Measurements from ENCODE around the gene NEK6.

Gene NEK6

DNA sequence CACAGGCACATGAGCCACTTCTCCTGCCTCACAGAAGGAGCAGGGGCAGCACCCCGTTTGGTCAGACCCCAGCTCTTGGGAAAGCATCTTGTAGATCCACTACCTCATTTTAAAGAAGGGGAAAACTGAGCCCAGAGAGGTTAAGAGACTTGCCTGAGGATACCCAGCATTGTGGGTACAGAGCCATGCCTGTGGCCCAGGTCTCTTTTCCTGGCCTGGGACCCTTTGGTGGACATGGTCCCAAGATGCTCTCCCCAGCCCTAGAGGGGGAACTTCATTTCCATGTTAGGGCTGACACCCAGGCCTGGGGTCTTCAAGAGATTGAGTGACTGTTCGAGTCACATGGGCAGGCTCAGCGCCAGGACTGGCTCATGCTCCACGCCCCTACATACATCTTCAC is 64.2 kb downstream of the NEK6 start:
- no peak for DNase-seq (ENCODE audit: low read depth)

DNA sequence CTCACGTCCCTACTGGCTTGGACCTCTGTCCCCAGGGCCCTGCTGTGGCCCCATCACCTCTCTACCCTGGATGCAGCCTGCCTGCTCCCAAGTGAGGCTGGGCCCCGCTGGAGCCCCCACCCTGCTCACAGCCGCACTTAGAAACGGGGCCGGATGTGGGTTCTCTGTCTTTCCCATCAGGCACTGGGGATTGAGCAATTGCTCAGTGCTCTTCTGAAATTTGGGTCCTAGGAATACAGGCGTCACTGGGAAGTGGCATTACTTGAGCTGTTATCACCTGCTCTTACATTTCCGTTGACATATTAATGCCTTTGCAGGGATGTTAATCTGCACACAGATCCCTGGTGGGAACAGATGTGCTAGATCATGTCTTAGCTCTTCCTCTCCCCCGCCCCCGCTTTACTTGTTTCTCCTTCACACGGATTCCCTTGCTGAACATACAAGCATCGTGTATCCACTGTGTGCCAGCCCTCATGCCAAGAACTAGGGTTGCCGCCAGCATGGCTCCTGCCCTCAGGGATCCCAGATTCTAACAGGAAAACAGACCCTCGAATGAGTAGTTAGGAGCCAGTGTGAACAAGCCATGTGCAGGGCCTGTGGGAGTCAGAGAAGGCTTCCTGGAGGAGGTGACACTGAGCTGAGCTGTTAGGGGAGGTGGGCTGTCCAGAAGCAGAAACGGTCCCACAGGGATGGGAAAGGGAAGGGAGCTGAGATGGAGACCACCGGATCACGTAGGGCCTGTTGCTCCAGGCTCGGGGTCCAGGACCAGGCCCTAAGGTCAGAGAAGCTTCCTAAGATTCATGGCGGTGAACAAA is 65.1 kb downstream of the NEK6 start:
- no peak for DNase-seq (ENCODE audit: low read depth)

DNA sequence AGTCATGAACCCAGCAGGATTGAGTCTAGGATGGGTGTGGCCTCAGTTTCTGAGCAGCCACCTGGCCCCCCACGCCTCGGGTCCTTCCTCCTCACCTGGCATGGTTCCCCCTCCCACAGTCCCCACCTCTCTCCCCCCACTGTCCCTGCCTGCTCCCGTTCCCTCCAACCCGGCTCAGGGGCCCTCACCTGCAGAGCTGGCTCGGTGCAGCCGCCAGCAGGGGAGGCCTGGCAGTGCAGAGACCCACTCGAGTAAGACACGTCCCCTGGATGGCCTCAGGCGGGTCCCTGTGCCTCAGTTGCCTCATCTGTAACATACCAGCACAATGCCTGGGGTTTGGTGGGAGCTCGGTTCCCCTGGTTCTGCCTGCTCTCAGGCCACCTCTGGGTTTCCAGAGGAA is 66.2 kb downstream of the NEK6 start:
- DNase-seq (ENCODE audit: low read depth) = no peak

DNA sequence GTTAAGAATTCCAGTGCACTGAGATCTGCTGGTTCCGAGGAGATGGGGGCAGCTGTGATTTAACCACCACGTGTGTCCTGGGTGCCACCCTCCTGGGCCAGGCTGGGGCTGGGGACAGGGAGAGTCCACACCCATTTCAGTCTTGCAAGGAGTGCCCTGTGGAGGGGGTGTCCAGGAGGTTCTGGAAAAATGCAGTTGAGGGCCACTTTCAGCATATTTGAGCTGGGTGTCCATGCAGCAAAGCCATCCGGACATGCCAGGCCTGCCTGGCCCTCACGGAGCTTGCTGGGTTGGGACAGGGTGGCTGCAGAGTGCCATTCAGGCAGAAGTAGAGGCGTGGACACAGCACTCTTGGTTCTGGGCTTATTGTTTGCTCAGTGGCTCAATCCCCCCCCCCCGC is 68.1 kb downstream of the NEK6 start:
- DNase-seq (ENCODE audit: low read depth) = no peak

DNA sequence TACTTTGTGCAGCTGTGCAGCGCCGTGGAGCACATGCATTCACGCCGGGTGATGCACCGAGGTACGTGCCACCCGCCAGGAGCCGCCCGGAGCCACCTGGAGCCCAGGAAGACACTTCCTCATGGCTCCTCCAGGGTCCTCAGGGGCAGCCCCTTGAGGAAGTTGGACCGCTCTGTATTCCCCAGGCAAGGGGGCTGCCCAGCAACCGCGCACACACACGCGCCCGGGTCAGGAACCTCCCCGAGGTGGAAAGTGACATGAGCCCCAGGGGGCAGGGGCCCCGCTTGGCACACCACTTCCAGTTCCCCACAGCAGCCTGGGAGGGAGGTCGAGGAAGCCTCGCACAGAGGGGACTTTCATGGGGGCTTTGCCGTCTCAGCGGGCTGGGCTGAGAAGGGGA is 68.6 kb downstream of the NEK6 start:
- DNase-seq (ENCODE audit: low read depth) = no peak

DNA sequence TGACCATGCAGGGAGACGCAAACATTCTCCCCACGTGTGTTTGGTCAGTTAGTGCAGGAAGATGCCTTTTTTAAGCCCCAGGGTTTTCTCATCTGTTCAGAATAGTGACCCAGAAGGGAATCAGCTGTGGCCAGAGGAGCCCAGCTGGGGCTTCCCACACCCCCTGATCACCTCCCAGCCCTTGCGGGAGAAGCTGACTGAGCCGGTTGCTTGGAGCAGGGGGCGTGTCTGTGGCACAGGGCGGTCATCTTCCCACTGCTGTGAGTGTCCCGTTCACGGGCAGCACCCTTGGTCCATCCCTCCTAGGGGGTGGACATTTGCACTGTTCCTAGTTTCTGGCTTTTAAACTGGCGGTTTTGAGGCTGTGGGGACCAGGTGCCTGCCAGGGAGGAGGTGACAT is 69.7 kb downstream of the NEK6 start:
- DNase-seq (ENCODE audit: low read depth) = no peak

DNA sequence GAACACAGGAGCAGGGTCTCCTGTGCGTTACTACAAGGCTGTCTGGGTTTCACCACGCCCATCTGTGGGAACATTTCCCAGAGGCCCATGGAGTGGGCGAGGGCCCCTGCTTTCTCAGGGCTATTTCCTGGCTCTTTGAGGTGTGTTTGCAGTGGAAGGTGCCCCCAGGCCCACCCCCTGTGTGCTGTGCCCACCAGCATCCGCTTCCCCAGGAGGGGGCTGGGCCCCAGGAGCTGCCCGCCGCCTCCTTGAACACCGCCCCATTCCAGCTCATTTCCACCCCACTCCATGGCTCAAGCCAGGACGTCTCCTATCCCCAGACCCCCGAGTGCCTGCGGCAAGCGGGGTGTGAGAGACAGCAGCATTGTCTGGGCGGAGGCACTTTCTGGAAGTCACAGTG is 70.5 kb downstream of the NEK6 start:
- no peak for DNase-seq (ENCODE audit: low read depth)

DNA sequence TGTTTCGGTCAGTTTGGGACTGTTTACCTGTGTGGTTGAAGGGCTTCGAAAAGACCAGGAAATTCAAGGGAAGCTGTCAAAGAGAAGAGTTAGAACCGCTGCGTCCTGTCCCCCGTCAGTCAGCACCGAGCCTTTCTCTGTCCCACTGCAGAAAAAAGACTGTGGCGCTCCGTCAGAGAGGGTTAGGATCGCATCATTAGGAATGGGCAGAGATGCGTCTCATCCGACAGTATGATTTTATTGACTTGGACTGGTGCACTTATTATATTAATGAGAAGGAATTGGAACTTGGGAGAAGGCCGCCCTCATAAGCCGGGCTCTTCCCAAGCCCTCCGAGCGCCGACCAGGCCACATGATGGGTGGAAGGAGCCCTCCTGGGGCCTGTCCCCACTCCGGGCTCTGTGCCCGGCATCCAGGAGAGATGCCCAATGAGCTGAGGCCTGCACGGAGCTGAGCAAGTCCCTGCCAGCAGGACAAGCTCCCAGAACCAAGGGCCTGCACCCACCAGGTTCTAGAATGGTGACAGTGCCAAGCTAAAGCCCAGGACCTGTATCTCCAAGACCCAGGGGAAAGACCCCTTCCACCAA is 71.5 kb downstream of the NEK6 start:
- no peak for DNase-seq (ENCODE audit: low read depth)

DNA sequence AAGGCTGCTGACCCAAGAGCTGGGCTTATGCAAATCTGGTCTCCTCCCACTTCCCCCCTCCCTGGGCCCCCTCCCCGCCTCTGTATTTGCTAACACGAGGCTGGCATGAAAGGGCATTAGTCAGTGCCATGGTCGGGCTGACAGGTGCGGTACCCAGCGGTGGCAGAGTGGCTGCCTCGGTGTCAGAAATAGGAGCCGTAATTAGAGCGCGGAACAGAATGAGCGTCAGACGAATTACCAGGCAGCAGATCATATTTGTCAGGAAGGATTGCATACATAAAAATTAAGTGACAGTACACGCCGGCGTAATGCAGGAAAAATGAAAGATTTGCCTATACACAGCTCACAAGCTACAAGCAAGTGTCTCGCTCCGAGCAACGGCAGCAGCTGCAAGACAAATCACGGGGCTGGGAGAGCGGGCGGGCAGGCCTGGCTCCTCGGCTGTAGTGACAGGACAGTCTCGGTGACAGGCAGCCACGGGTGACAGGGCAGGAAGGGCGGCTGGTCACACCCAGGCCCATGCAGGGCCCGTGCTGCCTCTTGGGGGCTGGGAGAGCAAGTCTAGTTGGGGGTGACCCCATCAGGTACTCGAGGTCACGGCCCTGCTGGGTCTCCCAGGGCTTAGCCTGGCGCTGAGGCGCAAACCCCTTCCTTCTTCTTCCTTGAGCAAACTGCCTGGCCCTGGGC is 72.4 kb downstream of the NEK6 start:
- DNase-seq (ENCODE audit: low read depth) = no peak

DNA sequence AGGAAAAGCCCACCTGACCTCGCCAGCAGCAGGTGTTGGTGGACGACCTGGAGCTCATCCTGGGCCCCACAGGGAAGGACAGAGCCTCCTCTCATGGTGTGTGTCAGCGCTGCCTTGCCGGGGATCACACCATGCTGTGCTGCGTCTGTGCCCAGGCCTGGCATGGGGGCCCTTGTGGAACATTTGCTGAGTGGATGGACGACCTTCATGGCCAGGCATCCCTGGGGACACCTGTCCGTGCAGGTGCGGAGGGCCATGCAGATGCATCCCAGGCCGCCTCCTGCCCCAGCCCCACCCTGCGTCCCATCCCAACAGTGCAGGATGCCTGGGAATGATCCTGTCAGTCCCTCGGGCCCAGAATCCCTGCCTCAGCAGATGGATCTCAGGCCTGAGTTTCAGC is 73.8 kb downstream of the NEK6 start:
- DNase-seq (ENCODE audit: low read depth) = no peak

DNA sequence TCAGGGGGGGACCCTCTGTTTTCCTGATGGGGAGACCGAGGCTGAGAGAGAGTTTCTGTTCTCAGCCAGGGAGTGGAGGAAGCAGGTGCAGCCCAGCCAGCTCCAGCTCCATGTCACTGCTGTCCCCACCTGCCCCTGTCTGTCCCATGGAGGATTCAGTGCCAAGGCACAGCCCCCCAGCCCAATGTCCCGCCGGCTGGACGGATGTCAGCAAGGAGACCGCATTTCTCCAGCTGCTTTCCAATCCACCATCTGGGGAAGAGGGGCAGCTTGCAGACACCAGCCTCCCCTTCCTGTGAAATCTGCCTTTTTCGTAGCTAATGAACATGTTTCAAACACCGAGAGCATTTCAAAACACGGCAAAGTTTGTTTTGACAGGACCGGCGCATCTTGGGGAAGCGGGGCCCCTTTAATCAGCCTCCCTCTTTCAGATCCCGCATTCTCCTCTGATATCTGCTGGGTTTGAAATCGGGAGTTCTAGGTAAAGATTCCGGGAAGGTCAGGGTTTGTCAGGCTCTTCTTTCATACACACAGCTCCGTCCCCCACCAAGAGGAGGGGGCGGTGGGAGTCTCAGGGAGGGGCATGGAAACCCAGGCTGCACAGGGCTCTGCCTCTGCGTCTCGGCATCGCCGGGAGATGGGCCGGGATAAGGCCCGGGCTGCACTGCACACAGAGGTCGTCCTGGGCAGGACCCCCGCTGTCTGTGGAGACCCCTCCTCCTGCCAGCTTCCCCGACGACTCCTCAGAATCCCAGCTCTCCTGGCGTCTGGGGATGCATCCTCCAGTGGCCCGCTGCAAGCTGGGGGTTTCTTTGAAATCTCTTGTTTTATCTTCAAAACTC is 74.8 kb downstream of the NEK6 start:
- no peak for DNase-seq (ENCODE audit: low read depth)

DNA sequence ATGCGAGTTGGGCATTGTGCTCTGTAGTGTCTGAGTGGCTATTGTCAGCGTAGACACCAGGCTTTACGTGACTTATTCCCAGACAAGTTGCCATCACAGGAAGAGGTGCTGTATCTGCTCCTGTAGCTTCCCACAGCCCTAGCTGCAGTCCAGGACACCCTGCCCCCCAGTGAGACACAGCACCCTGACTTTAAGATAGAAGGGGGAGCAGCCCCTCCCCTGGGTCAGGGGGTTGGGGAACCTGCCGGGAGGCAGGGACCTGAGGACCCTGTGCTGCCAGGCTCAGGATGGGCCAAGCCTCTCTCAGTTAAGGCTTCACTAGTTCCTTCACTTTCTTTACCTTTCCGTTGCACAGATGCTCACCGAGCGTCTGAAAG is 75.4 kb downstream of the NEK6 start:
- DNase-seq (ENCODE audit: low read depth) = no peak

DNA sequence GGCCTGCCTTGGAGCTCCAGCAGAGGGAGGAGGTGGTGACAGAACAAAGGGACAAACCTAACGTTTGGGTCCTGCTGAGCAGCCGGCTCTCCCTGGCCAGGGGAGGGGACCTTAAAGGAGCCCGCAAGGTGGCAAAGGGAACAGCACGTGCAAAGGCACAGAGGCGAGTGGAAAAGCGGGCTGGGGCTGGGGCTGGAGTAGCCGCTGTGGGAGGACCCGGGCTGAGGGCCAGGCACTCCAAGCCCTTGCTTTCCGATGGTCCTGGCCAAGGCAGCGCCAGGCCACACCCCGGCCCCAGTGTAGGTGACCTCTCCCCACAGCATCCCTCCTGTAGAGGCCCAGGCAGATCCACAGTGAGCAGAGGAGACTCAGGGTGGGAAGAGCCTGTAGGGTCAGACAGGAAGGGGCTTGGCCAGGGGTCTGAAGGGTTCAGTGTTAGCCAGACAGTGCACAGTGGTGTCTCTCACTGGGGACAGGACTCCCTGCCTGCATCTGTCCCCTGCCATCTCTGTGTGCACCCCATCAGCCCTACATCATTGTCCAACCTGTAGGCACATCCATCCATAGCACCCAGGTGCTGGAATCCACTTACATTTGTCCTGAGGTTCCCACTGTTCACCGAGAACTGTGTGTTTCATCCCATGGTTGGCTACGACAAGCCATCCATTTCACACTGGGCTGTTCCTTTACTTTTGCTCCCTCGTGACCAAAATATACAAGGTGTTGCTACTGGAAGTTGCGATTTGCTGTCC is 77.0 kb downstream of the NEK6 start:
- DNase-seq (ENCODE audit: low read depth) = no peak

DNA sequence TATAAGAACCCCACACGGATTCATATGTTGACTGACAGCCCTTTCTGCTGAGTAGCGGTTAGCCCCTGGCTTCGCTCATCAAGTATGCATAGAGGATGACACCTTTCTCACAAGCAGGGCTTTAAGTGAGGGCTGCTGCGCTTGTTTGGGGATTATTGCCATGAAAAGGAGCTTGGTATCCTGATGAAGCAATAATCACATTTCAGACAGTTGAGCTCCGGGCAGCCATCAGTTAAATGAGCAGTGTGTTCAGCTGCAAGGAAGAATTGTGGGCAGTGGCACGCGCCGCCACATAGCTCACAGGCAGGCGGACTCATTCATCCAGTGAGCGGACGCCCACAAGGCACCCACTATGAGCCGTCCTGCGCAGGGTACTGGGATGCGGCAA is 77.6 kb downstream of the NEK6 start:
- no peak for DNase-seq (ENCODE audit: low read depth)

DNA sequence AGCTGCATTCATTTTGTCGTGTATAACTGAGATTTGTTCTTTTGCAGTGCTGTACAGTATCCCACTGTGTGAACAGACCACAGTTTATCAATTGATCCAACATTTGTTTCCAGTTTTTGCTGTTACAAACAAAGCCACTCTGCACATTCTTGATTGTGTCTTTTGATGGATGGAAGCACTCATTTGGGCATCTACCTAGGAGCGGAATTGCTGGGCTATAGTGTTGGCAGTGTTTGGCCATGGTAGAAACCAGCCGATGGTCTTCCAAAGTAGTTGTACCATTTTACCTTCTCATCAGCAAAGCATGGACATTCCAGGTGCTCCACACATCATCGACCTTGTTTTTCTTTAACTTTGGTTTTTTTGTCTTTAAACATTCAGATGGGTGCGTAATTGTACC is 79.8 kb downstream of the NEK6 start:
- no peak for DNase-seq (ENCODE audit: low read depth)

DNA sequence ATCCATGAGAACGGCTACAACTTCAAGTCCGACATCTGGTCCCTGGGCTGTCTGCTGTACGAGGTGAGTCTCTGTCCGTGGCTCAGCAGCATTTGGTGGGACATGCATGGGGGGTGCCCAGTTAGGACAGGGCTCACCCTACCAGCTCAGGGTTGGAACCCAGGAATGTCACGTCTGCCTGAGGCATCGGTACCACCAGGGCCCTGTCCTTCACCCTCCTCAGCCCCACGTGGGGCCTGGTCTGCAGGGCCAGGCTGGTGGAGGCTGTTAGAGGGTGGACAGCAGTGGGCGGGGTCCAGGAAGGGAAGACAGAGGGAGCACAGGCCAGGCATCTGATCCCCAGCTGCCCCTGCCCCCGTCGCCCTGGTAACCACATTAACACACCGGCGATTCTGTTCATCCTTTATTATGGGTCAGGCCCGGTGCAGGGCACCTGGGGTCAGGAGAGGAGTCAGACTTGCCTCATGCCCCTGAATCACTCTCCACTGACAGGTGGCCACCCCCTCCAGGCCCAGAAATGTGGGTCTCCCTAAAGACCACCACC is 81.9 kb downstream of the NEK6 start:
- DNase-seq (ENCODE audit: low read depth) = no peak

DNA sequence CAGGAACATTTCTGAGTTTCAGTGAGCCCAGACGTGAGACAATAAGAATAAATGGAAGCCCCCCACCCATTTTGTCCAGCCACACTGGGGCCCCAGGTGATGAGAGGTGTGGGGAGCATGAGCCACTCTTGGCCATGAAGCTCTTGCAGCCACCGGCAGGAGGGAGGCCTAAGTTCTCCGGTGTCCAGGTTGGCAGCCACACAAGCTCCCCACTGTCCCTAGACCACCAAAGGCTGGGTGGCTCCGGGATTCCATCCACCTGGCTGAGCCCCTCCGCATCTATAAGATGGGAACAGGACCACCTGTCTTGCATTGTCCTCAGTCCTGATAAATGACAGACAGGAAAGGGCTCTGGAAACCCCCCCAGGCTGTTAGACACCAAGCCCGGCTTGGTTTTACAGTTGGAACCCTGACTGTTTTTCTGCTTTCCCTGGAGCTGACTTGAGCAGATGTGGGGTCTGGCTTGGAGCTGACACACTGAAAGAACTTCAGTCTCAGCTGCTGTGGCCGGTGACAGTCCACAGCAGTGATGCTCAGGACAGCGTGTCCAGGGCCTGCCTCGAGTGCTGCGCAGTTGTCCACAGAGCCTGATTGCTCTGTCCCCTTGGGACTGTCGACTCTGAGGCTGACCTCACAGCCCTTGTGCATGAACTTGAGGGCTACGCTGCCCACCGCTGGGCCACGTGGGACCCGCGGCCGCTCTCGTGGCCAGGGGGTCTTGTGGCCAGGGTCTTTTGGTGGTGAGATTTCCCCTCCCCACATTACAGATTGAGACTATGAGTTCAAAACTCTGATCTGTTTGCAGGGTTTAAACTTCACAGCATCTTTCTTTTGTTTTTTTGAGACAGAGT is 82.7 kb downstream of the NEK6 start:
- DNase-seq (ENCODE audit: low read depth) = no peak

DNA sequence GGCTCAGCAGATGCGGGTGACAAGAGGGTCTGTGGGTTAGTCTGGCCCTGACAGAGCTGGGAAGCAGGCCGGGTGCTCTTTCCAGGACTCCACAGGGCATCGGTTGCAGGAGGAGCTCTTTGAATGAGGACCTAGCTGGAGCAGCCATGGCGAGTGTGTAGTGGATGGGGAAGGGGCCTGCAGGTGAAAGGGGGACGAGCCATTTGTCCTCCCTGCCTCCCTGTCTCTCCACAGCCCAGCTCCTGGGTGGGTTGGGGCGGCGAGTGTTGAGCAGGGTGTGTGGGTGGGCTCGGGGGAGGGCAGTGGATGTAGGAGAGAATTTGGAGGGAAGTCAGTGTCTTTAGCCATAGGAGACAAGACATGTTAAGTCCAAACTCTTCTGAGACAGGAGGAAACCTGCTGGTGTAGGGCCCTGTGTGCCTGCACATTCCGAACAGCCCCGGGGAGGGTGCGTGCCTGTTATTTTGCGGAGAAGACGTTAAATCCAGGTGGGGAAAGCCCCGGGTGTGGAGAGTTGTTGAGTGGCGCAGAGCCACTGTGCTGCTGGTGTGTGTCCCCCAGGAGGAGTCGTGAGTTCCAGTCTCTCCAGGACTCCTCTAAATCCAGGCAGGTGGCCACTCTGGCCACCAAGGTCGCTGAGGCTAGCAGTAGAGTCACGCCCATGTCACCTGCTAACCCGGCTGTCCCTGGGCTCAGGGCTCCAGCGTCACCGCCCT is 83.9 kb downstream of the NEK6 start:
- no peak for DNase-seq (ENCODE audit: low read depth)

DNA sequence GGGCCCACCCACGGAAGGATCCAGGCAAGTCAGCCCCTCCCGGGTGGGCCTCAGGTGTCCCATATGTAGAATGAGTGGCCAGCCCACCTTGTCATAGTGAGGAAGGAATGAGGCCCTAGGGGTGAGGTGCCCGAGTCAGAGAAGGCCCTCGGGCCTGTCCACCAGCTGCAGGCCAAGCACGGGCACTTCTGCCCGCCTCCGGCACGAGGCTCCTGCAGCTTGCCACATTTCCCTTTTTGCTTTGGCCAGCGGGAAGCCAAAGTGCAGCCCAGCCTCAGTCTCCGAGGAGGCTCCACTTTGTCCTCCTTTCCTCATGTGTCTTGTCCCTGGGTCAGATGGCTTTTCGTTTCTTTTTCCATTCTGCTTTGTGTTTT is 84.6 kb downstream of the NEK6 start:
- no peak for DNase-seq (ENCODE audit: low read depth)
